Activated T-helper 2 cell treated with anti-CD3 and anti-CD28 coated beads, Interferon-gamma antibody, Interleukin-2, Interleukin-4, amounts not matched to agents 10 μg/mL and 5 μg/mL and 100 μg/mL, durations not matched to agents 14 hours and 24 hours and 36 hours (primary cell): Measurements from ENCODE around the gene ARRDC2. TPM values are rescaled to one million over a fixed set of nuclear protein-coding genes. Genes with fewer than 3 reads are reported as not detected.
"Not testable (repeated sequence)": the region's sequence is repeated elsewhere in the genome, so short reads cannot be mapped to it uniquely, and the experiment has no call there.

Experiments used
- DNase-seq: peaks from one replicate; pipeline ENCODE4 v3.0.0; 2021; ENCODE audit warnings: low spot score
- H3K27ac Mint-ChIP-seq: one replicate; pipeline ENCODE4 v1.8.0; 2021; ENCODE audit warnings: mixed read lengths
- H3K27me3 Mint-ChIP-seq: one replicate; pipeline ENCODE4 v1.8.0; 2021; ENCODE audit warnings: low read depth, mixed read lengths
- H3K36me3 Mint-ChIP-seq: one replicate; pipeline ENCODE4 v1.8.0; 2021; ENCODE audit warnings: low read depth, mixed read lengths
- H3K4me1 Mint-ChIP-seq: one replicate; pipeline ENCODE4 v1.8.0; 2021; ENCODE audit warnings: low read depth, mixed read lengths
- H3K4me3 Mint-ChIP-seq: one replicate; pipeline ENCODE4 v1.8.0; 2021; ENCODE audit warnings: low read depth, mild to moderate bottlenecking, moderate library complexity, mixed read lengths
- H3K9me3 Mint-ChIP-seq: one replicate; pipeline ENCODE4 v1.8.0; 2021; ENCODE audit warnings: mixed read lengths
- intact Hi-C: fragments of 100-400 bp; cut with micrococcal nuclease; formaldehyde crosslinking; loops from one replicate; pipeline ENCODE4 v1.15.1; 2023
- total RNA-seq: library from RNA; stranded (reverse); gene quantifications from 2 replicates; pipeline ENCODE4 v1.2.3, GENCODE V29; 2022

Gene ARRDC2
- total RNA-seq, 1 donor from 2014 or later, result 40.5 TPM

DNA sequence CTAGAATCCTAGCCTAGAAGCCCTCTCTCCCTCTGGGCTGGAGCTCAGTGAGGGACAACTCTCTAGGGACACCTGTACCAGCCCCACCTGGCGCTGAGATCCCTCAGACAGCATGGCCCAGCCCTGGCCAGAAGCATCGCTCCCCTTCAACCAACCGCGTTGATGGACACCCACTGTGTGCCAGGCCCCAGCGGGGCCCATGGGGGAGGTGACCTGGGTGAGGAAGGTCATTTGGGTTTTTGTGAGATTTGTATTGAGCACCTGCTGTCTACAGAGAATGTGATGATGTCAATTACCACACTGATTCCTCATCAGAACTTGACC, 9.2 kb upstream of the ARRDC2 start:
- Mint-ChIP-seq H3K27ac (no peak overlapping the region), H3K9me3 (no peaks in the 10 kb centered on the region), H3K4me1 (peaks cover 11% of the 10 kb centered on the region), H3K27me3 (peaks cover 6% of the 10 kb centered on the region), H3K36me3 (peaks cover 12% of the 10 kb centered on the region), H3K4me3 (peak overlapping the region; percentile 30)
- intact Hi-C loops, result loop anchor here (5.0 kb wide), 2 partner anchors 126 to 141 kb away; partner anchors contain the start of genes RPL18A and SLC5A5
- no peak for DNase-seq

DNA sequence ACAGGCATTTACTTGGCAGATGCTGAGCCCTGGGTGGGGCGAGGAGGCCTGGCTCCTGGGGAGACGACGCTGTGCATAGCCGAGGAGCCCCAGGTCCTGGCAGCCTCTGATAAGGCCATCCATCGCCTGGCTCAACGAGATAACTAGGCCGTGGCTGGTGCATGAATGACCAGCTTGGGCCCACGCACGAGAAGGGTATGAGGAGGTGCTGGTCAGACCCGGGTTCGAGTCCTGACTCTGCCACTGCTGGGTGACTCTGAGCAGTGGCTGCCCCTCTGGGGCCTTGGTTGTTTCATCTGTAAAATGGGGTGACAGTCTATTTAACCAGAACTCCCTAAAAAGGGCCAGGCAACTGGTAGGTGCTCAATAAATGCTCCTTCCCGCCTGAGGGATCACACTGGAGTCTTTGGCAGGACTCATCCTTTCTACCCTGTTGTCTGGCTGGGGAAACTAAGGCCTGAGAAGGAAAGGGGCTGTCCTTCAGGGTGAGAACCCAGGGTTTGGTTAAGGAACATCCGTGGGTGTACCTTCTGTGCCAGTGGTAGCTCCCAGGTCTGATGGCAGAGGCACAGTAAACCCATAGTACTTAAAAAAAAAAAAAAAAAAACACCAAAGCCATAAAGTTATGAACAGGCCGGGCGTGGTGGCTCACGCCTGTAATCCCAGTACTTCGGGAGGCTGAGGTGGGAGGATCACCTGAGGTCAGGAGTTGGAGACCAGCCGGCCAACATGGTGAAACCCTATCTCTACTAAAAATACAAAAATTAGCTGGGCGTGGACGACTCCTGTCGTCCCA, 8.1 kb upstream of the ARRDC2 start:
- peak overlapping the region; percentile 98 for H3K27ac Mint-ChIP-seq
- H3K27me3 Mint-ChIP-seq, result peaks cover 6% of the 10 kb centered on the region
- H3K36me3 Mint-ChIP-seq, result peaks cover 12% of the 10 kb centered on the region
- DNase-seq, result no peak
- intact Hi-C loops, result loop anchor here (2.0 to 10.0 kb wide), 4 partner anchors 53 to 165 kb away; partner anchors contain the start of genes RPL18A and SLC5A5
- no peaks in the 10 kb centered on the region for H3K9me3 Mint-ChIP-seq
- H3K4me1 Mint-ChIP-seq, result peaks cover 11% of the 10 kb centered on the region
- H3K4me3 Mint-ChIP-seq, result peak overlapping the region; percentile 79

DNA sequence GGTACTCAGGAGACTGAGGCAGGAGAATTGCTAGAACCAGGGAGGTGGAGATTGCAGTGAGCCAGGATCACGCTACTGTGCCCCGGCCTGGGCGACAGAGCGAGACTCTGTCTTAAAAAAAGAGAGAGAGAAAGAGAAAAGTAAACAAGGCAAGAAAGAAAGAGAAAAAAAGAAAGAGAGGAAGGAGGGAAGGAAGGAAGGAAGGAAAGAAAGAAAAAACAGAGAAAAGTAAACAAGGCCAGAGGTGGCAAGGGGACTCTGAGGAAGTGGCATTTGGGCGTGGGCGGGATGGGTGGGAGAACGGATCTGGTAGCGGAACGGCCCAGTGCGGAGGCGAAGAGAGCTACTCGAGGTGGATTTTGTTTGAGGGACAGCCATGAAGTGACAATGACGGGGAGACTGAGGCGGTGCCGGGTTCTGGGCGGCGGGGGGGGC, 7.5 kb upstream of the ARRDC2 start:
- H3K4me1 Mint-ChIP-seq, result peaks cover 11% of the 10 kb centered on the region
- peak overlapping the region; percentile 79 for H3K4me3 Mint-ChIP-seq
- DNase-seq, result no peak
- intact Hi-C loops, result loop anchor here (2.0 to 10.0 kb wide), 2 partner anchors 54 to 164 kb away; no protein-coding TSS in a partner anchor
- no peaks in the 10 kb centered on the region for H3K9me3 Mint-ChIP-seq
- peak overlapping the region; percentile 98 for H3K27ac Mint-ChIP-seq
- peaks cover 6% of the 10 kb centered on the region for H3K27me3 Mint-ChIP-seq
- H3K36me3 Mint-ChIP-seq, result peaks cover 12% of the 10 kb centered on the region

DNA sequence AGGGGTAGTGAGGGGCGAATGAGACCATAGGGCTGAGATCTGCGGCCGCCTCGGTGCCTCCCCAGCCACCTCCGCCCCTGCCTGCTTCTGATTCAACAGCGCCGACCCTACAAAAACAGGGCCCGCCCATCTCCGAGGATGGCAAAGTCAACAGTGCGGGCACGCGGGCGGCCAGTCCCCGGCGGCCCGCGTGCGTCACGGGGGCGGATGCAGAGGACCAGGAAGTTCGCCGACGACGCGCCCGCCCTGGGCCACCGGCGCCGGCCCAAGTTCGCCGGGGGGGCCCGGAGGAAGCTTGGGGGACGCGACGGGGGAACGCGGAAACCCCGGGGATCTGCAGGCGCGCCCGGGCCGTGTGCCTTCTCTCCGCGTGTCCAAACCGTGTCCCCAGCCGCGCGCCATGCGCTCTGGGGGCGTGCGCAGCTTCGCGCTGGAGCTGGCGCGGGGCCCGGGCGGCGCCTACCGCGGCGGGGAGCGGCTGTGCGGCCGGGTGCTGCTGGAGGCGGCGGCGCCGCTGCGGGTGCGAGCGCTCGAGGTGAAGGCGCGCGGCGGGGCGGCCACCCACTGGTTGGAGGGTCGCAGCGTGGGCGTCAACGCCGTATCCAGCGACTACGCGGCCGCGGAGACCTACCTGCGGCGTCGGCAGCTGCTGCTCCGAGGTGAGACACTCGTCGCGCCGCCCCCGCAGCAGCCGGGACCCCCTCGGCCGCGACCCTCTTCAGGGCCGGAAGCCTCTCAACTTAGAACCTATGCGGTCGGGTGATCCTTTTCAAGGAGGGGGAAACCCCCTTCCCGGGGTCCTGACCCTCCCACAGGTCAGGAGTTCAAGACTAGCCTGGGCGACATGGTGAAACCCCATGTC, 6.8 kb upstream of the ARRDC2 start:
- H3K36me3 Mint-ChIP-seq, result peaks cover 14% of the 10 kb centered on the region
- H3K4me3 Mint-ChIP-seq, result peak overlapping the region; percentile 91
- no peaks in the 10 kb centered on the region for H3K9me3 Mint-ChIP-seq
- peak overlapping the region; percentile 98 for H3K27ac Mint-ChIP-seq
- H3K27me3 Mint-ChIP-seq, result peaks cover 2% of the 10 kb centered on the region
- peaks cover 11% of the 10 kb centered on the region for H3K4me1 Mint-ChIP-seq
- DNase-seq, result peak; percentile 88
- intact Hi-C loops, result loop anchor here (2.0 to 10.0 kb wide), 2 partner anchors 54 to 164 kb away; no protein-coding TSS in a partner anchor

DNA sequence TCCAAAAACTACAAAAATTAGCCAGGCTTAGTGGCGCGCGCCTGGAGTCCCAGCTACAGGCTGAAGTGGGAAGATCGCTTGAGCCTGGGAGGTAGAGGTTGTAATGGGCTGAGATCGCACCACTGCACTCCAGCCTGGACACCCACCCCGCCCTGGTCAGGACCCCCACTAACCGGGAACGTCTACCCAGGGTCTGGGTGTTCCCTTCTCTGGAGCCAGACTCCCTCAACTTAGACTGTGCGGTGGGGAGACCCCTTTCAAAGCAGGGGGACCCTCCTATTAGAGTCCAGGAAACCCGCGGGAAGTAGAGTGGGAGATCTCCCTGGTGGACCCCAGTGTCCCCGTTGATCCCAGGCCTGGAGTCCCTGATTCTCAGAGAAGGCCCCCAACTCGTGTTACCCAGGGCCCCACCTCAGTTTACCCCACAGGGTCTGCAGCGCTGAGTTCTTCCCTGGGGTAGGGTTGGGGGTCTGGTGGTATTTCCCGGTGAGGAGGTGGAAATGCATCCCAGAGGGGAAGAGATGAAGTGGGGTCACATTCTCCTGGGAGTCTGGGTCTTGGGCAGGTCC, 6.1 kb upstream of the ARRDC2 start:
- Mint-ChIP-seq H3K36me3 (peaks cover 22% of the 10 kb centered on the region), H3K4me1 (peaks cover 13% of the 10 kb centered on the region), H3K27ac (peak overlapping the region; percentile 85), H3K27me3 (no peaks in the 10 kb centered on the region), H3K4me3 (peak overlapping the region; percentile 91), H3K9me3 (no peaks in the 10 kb centered on the region)
- no peak for DNase-seq
- intact Hi-C loops, result loop anchor here (2.0 to 10.0 kb wide), 2 partner anchors 55 to 163 kb away; no protein-coding TSS in a partner anchor

DNA sequence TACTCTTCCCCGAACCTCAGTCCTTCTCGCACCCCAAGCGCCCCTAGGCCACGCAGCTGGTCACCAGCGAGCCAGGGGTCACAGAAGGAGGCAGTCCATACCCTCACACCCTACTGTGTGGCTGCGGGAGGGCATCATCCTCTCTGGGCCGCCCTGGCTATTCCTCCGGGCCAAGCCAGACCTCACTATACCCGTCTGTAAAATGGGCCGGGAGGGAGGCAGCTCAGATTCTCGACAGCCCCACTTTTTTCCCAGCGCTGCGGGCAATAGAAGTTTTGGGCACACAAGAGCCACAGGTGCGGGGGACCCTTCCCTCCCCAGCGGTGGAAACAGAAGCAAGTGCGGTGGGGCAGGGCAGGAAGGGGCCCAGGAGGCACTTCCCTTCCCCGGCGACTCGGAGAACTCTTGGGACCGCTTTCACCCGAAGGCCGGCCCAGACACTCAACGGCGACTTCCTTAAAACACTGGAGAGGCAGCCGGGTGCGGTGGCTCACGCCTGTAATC, 5.6 kb upstream of the ARRDC2 start:
- Mint-ChIP-seq H3K9me3 (no peaks in the 10 kb centered on the region), H3K4me3 (peak overlapping the region; percentile 91), H3K36me3 (peaks cover 26% of the 10 kb centered on the region), H3K27me3 (no peaks in the 10 kb centered on the region), H3K27ac (peak overlapping the region; percentile 42), H3K4me1 (peaks cover 17% of the 10 kb centered on the region)
- intact Hi-C loops, result loop anchor here (10.0 kb wide), 1 partner anchor 162 kb away; no protein-coding TSS in a partner anchor
- DNase-seq, result no peak

DNA sequence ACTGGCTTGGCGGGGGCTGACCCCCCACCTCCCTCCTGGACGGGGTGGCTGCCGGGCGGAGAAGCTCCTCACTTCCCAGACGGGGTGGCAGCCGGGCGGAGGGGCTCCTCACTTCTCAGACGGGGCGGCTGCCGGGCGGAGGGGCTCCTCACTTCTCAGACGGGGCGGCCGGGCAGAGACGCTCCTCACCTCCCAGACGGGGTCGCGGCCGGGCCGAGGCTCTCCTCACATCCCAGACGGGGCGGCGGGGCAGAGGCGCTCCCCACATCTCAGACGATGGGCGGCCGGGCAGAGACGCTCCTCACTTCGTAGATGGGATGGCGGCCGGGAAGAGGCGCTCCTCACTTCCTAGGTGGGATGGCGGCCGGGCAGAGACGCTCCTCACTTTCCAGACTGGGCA, 2.2 kb upstream of the ARRDC2 start:
- H3K27me3 Mint-ChIP-seq, H3K27ac Mint-ChIP-seq, H3K9me3 Mint-ChIP-seq, DNase-seq, H3K4me3 Mint-ChIP-seq: not testable (repeated sequence)
- peaks cover 24% of the 10 kb centered on the region for H3K4me1 Mint-ChIP-seq
- peaks cover 44% of the 10 kb centered on the region for H3K36me3 Mint-ChIP-seq
- intact Hi-C loops, result loop anchor here (10.0 kb wide), 1 partner anchor 159 kb away; no protein-coding TSS in a partner anchor

DNA sequence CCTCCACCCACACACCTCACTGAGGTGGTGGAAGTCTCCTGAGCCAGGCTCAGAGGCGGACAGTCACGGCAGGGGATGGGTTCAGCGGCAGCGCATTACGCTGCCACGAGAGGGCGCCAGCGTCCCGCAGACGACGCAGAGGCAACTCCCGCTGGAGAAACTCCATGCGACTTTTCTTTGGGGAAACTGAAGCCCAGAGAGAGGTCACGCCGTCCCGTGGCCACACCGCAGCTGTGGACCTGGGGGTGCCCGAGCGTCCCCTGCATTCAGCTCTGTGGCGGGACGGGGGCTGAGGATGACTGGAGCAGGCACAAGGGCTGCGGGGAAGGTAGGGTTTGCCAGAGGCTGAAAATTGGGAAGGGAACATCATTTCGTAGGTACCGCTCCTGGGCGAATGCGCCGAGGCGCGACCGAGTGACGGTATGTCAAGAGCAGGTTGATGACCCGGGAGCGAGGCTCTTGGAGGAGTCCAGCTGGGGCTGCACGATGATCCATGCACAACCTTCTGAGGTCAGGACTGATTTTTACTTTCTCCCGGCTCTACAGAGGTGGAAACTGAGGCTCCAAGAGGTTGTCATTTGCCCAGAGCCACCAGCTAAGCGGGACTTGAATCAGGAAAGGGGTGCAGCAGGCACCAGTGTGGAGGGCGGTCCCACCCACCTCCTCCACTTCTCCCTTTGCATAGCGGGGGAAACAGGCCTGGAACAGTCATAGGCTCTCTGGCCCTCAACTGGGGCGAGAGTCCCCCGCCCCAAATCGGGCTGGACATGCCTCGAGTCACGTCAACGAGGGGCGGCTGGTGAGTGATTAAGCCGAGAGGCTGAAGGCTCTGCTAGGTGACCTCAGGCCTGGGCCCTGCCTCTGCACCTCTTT, 690 bp upstream of the ARRDC2 start:
- no peaks in the 10 kb centered on the region for H3K9me3 Mint-ChIP-seq
- H3K27ac Mint-ChIP-seq, result peak overlapping the region; percentile 84
- no peaks in the 10 kb centered on the region for H3K27me3 Mint-ChIP-seq
- peak overlapping the region; percentile 85 for H3K4me3 Mint-ChIP-seq
- intact Hi-C loops, result loop anchor here (1.0 to 10.0 kb wide), 2 partner anchors 51 to 158 kb away; no protein-coding TSS in a partner anchor
- peaks cover 53% of the 10 kb centered on the region for H3K36me3 Mint-ChIP-seq
- peaks cover 24% of the 10 kb centered on the region for H3K4me1 Mint-ChIP-seq
- peak; percentile 73 for DNase-seq

DNA sequence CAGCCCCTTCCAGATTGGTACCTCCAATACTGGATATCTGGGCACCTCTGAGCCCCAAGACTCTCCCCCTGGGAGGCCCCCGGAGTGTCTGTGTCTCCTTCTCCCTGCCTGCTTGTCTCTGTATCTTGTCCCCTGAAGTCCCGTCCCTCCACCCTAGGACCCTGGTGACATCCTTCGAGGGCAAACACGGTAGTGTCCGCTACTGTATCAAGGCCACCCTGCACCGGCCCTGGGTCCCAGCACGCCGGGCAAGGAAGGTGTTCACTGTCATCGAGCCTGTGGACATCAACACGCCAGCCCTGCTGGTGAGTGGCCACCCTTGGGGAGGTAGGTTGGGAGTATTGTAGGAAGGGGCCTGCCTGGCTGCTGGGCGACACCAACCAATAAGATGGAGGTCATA, 844 bp downstream of the ARRDC2 start:
- Mint-ChIP-seq H3K4me3 (peak overlapping the region; percentile 85), H3K9me3 (no peaks in the 10 kb centered on the region), H3K27ac (peak overlapping the region; percentile 72), H3K36me3 (peaks cover 61% of the 10 kb centered on the region), H3K27me3 (no peaks in the 10 kb centered on the region), H3K4me1 (peaks cover 33% of the 10 kb centered on the region)
- no peak for DNase-seq
- intact Hi-C loops, result loop anchor here (2.0 to 10.0 kb wide), 3 partner anchors 14 to 156 kb away; no protein-coding TSS in a partner anchor

DNA sequence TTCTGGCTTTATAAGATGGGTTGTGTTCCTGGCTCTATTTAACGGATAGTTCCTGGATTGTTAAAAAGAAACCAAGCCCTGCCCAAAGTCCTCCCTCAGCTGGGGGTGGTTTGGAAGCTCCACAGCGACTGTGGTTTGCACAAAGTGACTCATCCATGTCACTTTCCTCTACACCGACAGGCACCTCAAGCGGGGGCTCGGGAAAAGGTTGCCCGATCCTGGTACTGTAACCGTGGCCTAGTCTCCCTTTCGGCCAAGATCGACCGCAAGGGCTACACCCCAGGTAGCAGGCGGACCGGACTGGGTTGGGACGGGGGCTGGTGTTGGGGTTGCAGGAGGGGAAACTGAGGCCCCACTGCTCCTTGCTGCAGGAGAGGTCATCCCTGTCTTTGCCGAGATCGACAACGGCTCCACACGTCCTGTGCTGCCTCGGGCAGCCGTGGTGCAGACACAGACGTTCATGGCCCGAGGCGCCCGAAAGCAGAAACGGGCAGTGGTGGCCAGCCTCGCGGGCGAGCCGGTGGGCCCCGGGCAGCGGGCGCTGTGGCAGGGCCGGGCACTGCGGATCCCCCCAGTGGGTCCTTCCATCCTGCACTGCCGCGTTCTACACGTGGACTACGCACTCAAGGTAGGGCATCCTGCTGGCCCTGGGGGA, 1.6 kb downstream of the ARRDC2 start:
- Mint-ChIP-seq H3K36me3 (peaks cover 68% of the 10 kb centered on the region), H3K4me3 (peak overlapping the region; percentile 85), H3K4me1 (peaks cover 40% of the 10 kb centered on the region), H3K27me3 (no peaks in the 10 kb centered on the region), H3K27ac (peak overlapping the region; percentile 72), H3K9me3 (no peaks in the 10 kb centered on the region)
- intact Hi-C loops, result loop anchor here (2.0 to 10.0 kb wide), 3 partner anchors 13 to 155 kb away; no protein-coding TSS in a partner anchor
- DNase-seq, result no peak

DNA sequence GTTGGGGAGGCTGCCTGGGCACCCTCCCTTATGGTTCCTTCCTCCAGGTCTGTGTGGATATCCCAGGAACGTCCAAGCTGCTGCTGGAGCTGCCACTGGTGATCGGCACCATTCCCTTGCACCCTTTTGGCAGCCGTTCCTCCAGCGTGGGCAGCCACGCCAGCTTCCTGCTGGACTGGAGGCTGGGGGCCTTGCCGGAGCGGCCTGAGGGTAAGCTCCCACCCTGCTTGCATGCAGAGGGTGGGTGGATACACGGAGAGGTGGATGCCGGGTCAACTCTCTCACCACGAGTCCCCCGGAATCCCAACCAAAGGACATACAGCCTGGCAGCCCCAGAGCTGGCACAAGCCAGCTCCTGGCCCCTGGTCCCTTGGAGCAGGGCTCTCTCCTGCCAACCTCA, 2.2 kb downstream of the ARRDC2 start:
- peaks cover 44% of the 10 kb centered on the region for H3K4me1 Mint-ChIP-seq
- DNase-seq, result no peak
- no peak overlapping the region for H3K4me3 Mint-ChIP-seq
- peaks cover 74% of the 10 kb centered on the region for H3K36me3 Mint-ChIP-seq
- H3K27me3 Mint-ChIP-seq, result no peaks in the 10 kb centered on the region
- no peak overlapping the region for H3K27ac Mint-ChIP-seq
- intact Hi-C loops, result no loop called here
- H3K9me3 Mint-ChIP-seq, result no peaks in the 10 kb centered on the region
